ENCODE measurements around the gene SPDEF. TPM values are rescaled to one million over a fixed set of nuclear protein-coding genes. Genes with fewer than 3 reads are reported as not detected.

The SPDEF gene
- polyA plus RNA-seq, 1 experiment, result 0.04 TPM

DNA sequence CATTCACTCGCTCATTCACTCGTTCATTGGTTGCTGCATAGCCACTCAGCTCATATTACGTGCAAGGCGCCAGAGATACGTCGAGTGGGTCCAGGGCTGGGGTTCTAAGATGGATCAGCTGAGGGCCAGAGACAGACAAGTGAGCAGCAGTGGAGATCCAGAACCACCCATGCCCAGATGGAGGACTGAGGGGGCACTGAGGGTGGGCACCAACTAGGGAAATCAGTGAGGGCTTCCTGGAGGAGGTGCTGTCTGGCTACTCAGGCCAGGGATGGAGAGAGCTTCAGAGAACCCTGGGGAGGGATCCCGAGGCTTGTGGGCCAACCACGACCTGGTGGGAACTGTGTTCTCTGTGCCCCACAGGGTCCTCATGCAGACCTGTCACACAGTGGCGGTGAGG is 364 bp upstream of the SPDEF start:
- no peak overlapping the region for H3K4me3 ChIP-seq (ENCODE audit: low read depth, low read length)
- CTCF ChIA-PET, result no interaction called here
- H3K27ac ChIP-seq (ENCODE audit: low read depth, low read length), result no peak overlapping the region
- POLR2A ChIA-PET, result interaction anchor here (1.1 kb wide), 1 partner anchor 90 kb away, joined by 3 read pairs; no protein-coding TSS in a partner anchor
- H3K9me3 ChIP-seq (ENCODE audit: control insufficient read depth, insufficient read depth, low read length), result peaks cover 12% of the 10 kb centered on the region
- no peak for DNase-seq (ENCODE audit: low read depth, low spot score)
- no peak for TF ChIP-seq CTCF (IDR thresholded peaks at IDR 0.05; ENCODE audit: low read depth, low read length)
- H3K27me3 ChIP-seq (ENCODE audit: control insufficient read depth, insufficient read depth, low read length), result peaks cover 9% of the 10 kb centered on the region

GRCh38 chr6:34555328-34555727 is 801 bp downstream of the SPDEF start:
- POLR2A ChIA-PET, result no interaction called here
- no peak for TF ChIP-seq CTCF (IDR thresholded peaks at IDR 0.05; ENCODE audit: low read depth, low read length)
- no peak for DNase-seq (ENCODE audit: low read depth, low spot score)
- Histone ChIP-seq H3K9me3 (ENCODE audit: control insufficient read depth, insufficient read depth, low read length) (peaks cover 12% of the 10 kb centered on the region), H3K27ac (ENCODE audit: low read depth, low read length) (no peak overlapping the region), H3K4me3 (ENCODE audit: low read depth, low read length) (no peak overlapping the region), H3K27me3 (ENCODE audit: control insufficient read depth, insufficient read depth, low read length) (peaks cover 13% of the 10 kb centered on the region)
- CTCF ChIA-PET, result interaction anchor here (1.0 kb wide), 1 partner anchor 28 kb away, joined by 3 read pairs; no protein-coding TSS in a partner anchor

DNA sequence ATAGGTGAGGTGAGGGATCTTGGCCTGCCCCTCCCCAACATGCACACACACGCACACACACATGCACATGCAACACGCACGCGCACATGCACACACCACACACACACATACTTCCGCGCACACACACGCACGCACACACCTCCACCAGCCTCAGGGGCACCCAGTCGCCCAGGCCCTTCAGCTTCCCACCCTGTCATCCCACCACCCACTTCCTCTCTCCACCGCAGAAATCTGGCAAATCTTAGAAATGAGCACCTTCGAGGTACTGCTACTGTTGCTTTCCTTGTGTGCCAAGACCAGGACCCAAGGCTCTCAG is 1.2 kb downstream of the SPDEF start:
- no peak overlapping the region for H3K4me3 ChIP-seq (ENCODE audit: low read depth, low read length)
- CTCF ChIA-PET, result interaction anchor here (1.0 kb wide), 1 partner anchor 28 kb away, joined by 3 read pairs; no protein-coding TSS in a partner anchor

GRCh38 chr6:34554291-34555006 is 1.7 kb downstream of the SPDEF start:
- TF ChIP-seq CTCF (IDR thresholded peaks at IDR 0.05; ENCODE audit: low read depth, low read length), result no peak
- Histone ChIP-seq H3K4me3 (ENCODE audit: low read depth, low read length) (no peak overlapping the region), H3K9me3 (ENCODE audit: control insufficient read depth, insufficient read depth, low read length) (peaks cover 12% of the 10 kb centered on the region), H3K27ac (ENCODE audit: low read depth, low read length) (no peak overlapping the region), H3K27me3 (ENCODE audit: control insufficient read depth, insufficient read depth, low read length) (peaks cover 13% of the 10 kb centered on the region)
- ChIA-PET CTCF (interaction anchor here (1.0 kb wide), 1 partner anchor 27 kb away, joined by 3 read pairs; no protein-coding TSS in a partner anchor), POLR2A (no interaction called here)
- DNase-seq (ENCODE audit: low read depth, low spot score), result no peak

More for the DNA sequence above, 1.2 kb downstream of the SPDEF start:
- peaks cover 12% of the 10 kb centered on the region for H3K9me3 ChIP-seq (ENCODE audit: control insufficient read depth, insufficient read depth, low read length)
- no peak for TF ChIP-seq CTCF (IDR thresholded peaks at IDR 0.05; ENCODE audit: low read depth, low read length)
- H3K27me3 ChIP-seq (ENCODE audit: control insufficient read depth, insufficient read depth, low read length), result peaks cover 13% of the 10 kb centered on the region
- no peak overlapping the region for H3K27ac ChIP-seq (ENCODE audit: low read depth, low read length)
- POLR2A ChIA-PET, result no interaction called here
- no peak for DNase-seq (ENCODE audit: low read depth, low spot score)

- Histone ChIP-seq H3K9me3 (ENCODE audit: control insufficient read depth, insufficient read depth, low read length) (peaks cover 11% of the 10 kb centered on the region), H3K27ac (ENCODE audit: low read depth, low read length) (no peak overlapping the region), H3K27me3 (ENCODE audit: control insufficient read depth, insufficient read depth, low read length) (peaks cover 13% of the 10 kb centered on the region), H3K4me3 (ENCODE audit: low read depth, low read length) (no peak overlapping the region)
- CTCF ChIA-PET, result no interaction called here
- no peak for DNase-seq (ENCODE audit: low read depth, low spot score)
- no peak for TF ChIP-seq CTCF (IDR thresholded peaks at IDR 0.05; ENCODE audit: low read depth, low read length)
- POLR2A ChIA-PET, result no interaction called here
These were observed 2.4 kb downstream of the SPDEF start for GRCh38 chr6:34553750-34554149.

Measured in AG04450 (cell line).